HCT116 (cell line): ENCODE data around the gene AGPAT2.

ENCODE experiments used
- CTCF ChIP-seq, 3 experiments: fragments of 200-600 bp in 1 of 3; sonication (generic) in 1 of 3; IDR thresholded peaks in 2 of 3; conservative IDR thresholded peaks in 1 of 3; 2 replicates each; pipeline ENCODE4 v1.5.1; 2012 to 2017; ENCODE audit warnings: low read depth in 2 of 3, low read length in 2 of 3, antibody characterized with exemption in 1 of 3, borderline replicate concordance in 1 of 3, control low read depth in 1 of 3, mild to moderate bottlenecking in 1 of 3, mixed read lengths in 1 of 3, mixed run types in 1 of 3, moderate library complexity in 1 of 3; ENCODE audit not compliant: insufficient read depth in 1 of 3
- EZH2 ChIP-seq: fragments of 200-600 bp; sonication (generic); IDR thresholded peaks from 2 replicates; pipeline ENCODE4 v1.6.1; 2017; ENCODE audit warnings: antibody characterized with exemption, mixed run types
- JUND ChIP-seq: IDR thresholded peaks from 2 replicates; pipeline ENCODE4 v1.6.1; 2012
- POLR2A ChIP-seq: IDR thresholded peaks from 2 replicates; pipeline ENCODE4 v1.7.0; 2011; ENCODE audit warnings: borderline replicate concordance; ENCODE audit not compliant: insufficient read depth, insufficient read length; ENCODE audit errors: extremely low read depth
- POLR2AphosphoS5 ChIP-seq: IDR thresholded peaks from 2 replicates; pipeline ENCODE4 v1.6.1; 2011; ENCODE audit warnings: mild to moderate bottlenecking, low read depth, low read length, moderate library complexity
- SRF ChIP-seq: IDR thresholded peaks from 2 replicates; pipeline ENCODE4 v1.6.1; 2012; ENCODE audit warnings: low read depth
- TCF7L2 ChIP-seq: IDR thresholded peaks from 2 replicates; pipeline ENCODE4 v1.7.0; 2011; ENCODE audit warnings: borderline replicate concordance, inconsistent platforms; ENCODE audit not compliant: insufficient read depth, insufficient read length; ENCODE audit errors: extremely low read depth
- YY1 ChIP-seq: IDR thresholded peaks from 2 replicates; pipeline ENCODE4 v1.6.1; 2011; ENCODE audit warnings: low read length, low read depth, moderate library complexity, mild to moderate bottlenecking; ENCODE audit not compliant: insufficient replicate concordance; ENCODE audit errors: extremely low read depth
- ZNF274 ChIP-seq: fragments of 200-500 bp; sonication (Bioruptor generic); IDR thresholded peaks from 2 replicates; pipeline ENCODE4 v1.6.1; 2014; ENCODE audit warnings: mild to moderate bottlenecking, low read depth, low read length, inconsistent platforms
- TF ChIP-seq, protein P1 (sequence below): IDR thresholded peaks from 2 replicates; pipeline ENCODE4 v1.6.1; 2012

DNA sequence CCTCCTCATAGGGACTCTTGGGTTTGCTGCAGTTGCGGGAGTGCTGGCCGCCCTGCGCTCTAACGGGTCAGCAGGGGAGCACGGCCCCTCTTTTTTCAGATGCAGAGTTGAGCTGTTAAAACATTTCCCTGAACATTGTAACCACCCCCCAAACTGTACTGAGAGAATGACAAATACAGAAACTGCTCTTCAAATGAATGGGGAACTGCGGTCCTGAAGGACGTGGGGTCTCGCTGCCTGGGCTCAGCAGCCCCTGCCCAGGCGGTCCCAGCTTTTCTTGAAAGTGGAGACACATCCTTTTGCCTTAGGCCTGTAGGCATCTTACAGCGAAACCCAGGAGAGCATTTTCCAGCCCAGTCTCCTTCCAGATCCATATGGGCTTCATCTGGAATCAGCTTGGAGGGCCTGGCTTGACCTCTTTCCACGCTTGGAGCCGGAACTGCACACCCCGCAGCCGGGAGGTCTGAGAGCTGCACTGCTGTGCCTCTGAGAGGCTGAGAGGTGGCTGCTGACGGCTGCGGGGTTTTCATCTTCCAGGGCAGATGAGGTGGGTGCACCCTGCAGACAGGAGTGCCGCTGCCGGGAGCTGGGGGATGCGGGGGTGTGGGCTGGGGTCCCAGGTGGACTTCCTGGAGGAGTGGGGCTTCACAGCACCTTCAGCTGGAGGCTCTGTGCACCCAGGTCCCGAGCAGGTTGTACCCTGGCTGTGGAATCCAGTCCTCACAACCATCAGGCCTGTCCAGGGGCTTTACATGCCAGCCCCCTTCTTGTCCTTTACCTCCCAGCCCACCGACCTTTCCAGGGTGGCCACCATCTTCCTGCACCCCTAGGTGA is 1.2 kb upstream of the AGPAT2 start:
- TF ChIP-seq CTCF (IDR thresholded peaks at IDR 0.05 in 2 of 3, conservative IDR thresholded peaks at IDR 0.05 in 1 of 3; ENCODE audit: borderline replicate concordance in 1 of 3, insufficient read depth in 1 of 3, low read depth in 2 of 3, low read length in 2 of 3) (no peak), JUND (no peak), ZNF274 (no peak), EZH2 (no peak), POLR2A (no peak), TCF7L2 (no peak), POLR2AphosphoS5 (no peak), SRF (no peak), YY1 (no peak)
- TF ChIP-seq, protein P1, sequence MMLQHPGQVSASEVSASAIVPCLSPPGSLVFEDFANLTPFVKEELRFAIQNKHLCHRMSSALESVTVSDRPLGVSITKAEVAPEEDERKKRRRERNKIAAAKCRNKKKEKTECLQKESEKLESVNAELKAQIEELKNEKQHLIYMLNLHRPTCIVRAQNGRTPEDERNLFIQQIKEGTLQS: no peak
